PC-3 (cell line): ENCODE data around the gene IRF2BP1.

ENCODE experiments used
- EZH2 ChIP-seq: fragments of 300-600 bp; sonication (generic); IDR thresholded peaks from one replicate; pipeline ENCODE4 v1.6.1; 2017; ENCODE audit warnings: antibody characterized with exemption, mild to moderate bottlenecking, low read length; ENCODE audit not compliant: unreplicated experiment
- EZH2phosphoT487 ChIP-seq: fragments of 300-600 bp; sonication (generic); IDR thresholded peaks from 2 replicates; pipeline ENCODE4 v1.6.1; 2018; ENCODE audit warnings: mild to moderate bottlenecking, antibody characterized with exemption, low read length, borderline replicate concordance
- TF ChIP-seq, protein P1 (sequence below): fragments of 300-600 bp; sonication (generic); conservative IDR thresholded peaks from 2 replicates; pipeline ENCODE4 v1.5.1; 2017; ENCODE audit warnings: antibody characterized with exemption, low read depth, mild to moderate bottlenecking, low read length

DNA sequence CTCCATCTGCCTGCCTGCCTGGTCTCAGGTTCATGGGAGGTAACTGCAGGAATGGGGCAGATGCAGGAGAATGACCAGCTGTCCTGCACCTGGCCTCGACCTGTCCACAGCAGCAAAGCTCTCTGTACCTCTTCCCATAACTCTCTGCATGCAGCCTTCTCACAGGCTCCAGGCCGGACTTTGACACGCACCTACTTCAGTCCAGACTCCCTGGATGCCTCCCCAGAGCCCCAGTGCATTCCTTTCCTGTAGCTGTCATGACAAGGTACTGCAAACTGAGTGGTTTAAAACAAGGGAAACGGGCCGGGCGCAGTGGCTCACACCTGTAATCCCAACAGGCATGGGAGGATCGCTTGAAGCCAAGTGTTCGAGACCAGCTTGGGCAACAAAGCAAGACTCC is 25.4 kb upstream of the IRF2BP1 start:
- TF ChIP-seq, protein P1, sequence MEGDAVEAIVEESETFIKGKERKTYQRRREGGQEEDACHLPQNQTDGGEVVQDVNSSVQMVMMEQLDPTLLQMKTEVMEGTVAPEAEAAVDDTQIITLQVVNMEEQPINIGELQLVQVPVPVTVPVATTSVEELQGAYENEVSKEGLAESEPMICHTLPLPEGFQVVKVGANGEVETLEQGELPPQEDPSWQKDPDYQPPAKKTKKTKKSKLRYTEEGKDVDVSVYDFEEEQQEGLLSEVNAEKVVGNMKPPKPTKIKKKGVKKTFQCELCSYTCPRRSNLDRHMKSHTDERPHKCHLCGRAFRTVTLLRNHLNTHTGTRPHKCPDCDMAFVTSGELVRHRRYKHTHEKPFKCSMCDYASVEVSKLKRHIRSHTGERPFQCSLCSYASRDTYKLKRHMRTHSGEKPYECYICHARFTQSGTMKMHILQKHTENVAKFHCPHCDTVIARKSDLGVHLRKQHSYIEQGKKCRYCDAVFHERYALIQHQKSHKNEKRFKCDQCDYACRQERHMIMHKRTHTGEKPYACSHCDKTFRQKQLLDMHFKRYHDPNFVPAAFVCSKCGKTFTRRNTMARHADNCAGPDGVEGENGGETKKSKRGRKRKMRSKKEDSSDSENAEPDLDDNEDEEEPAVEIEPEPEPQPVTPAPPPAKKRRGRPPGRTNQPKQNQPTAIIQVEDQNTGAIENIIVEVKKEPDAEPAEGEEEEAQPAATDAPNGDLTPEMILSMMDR: no peak
- TF ChIP-seq EZH2: no peak
- no peak for TF ChIP-seq EZH2phosphoT487
